ENCODE data around the gene KDELR3.

DNA sequence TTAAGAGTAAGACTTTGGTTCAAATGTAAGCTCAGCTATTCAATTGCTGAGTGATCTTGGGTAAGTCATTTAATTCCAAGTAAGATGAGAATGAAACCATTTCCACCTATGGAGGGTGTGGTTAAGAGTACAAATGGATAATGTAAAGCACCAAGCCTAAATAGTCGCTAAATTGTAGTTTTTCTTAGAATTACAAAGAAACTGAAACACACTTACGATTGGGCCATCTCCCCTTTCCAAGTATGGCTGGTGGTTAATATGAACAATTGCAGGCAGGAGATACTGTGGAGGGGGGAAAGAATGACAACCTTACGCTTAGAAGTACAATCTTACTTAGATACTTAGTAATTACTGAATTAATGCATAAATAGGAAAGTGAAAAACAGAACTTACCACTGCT is 30.0 kb downstream of the KDELR3 start:
- no peak for TF ChIP-seq EGR1 (IDR thresholded peaks at IDR 0.05; ENCODE audit: borderline replicate concordance, low read depth, low read length)
- no peak for TF ChIP-seq RNF2 (IDR thresholded peaks at IDR 0.05; ENCODE audit: borderline replicate concordance, low read depth, low read length, missing control alignments, poor library complexity, severe bottlenecking)
- TF ChIP-seq, protein P1, sequence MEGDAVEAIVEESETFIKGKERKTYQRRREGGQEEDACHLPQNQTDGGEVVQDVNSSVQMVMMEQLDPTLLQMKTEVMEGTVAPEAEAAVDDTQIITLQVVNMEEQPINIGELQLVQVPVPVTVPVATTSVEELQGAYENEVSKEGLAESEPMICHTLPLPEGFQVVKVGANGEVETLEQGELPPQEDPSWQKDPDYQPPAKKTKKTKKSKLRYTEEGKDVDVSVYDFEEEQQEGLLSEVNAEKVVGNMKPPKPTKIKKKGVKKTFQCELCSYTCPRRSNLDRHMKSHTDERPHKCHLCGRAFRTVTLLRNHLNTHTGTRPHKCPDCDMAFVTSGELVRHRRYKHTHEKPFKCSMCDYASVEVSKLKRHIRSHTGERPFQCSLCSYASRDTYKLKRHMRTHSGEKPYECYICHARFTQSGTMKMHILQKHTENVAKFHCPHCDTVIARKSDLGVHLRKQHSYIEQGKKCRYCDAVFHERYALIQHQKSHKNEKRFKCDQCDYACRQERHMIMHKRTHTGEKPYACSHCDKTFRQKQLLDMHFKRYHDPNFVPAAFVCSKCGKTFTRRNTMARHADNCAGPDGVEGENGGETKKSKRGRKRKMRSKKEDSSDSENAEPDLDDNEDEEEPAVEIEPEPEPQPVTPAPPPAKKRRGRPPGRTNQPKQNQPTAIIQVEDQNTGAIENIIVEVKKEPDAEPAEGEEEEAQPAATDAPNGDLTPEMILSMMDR (IDR thresholded peaks at IDR 0.05; ENCODE audit: control extremely low read depth in 1 of 3, insufficient read depth in 1 of 3, low read depth in 1 of 3, low read length in 3 of 3) = no peak
- TF ChIP-seq SP1 (IDR thresholded peaks at IDR 0.05; ENCODE audit: low read depth, low read length) = no peak
